Muscle layer of duodenum (tissue), 2 donors: Measurements from ENCODE around the gene STMP1.

Source experiments
- H3K27ac ChIP-seq: one replicate; pipeline ENCODE4 v1.7.0; 2013; ENCODE audit warnings: mild to moderate bottlenecking, low read length
- H3K27me3 ChIP-seq: one replicate; pipeline ENCODE4 v1.7.0; 2013; ENCODE audit warnings: low read depth, mild to moderate bottlenecking, control low read depth, low read length
- H3K36me3 ChIP-seq, 2 donors: one replicate each; pipeline ENCODE4 v1.7.0; 2013; ENCODE audit warnings: low read length in 2 of 2, control low read depth in 1 of 2, mild to moderate bottlenecking in 1 of 2; ENCODE audit not compliant: insufficient read depth in 2 of 2, control insufficient read depth in 1 of 2
- H3K4me1 ChIP-seq, 2 donors: one replicate each; pipeline ENCODE4 v1.7.0; 2013; ENCODE audit warnings: low read length in 2 of 2, mild to moderate bottlenecking in 2 of 2, control low read depth in 1 of 2, moderate library complexity in 1 of 2; ENCODE audit not compliant: insufficient read depth in 2 of 2, control insufficient read depth in 1 of 2
- H3K4me3 ChIP-seq, 2 donors: one replicate each; pipeline ENCODE4 v1.7.0; 2013; ENCODE audit warnings: low read length in 2 of 2, low read depth in 1 of 2, mild to moderate bottlenecking in 1 of 2
- H3K9me3 ChIP-seq, 2 donors: one replicate each; pipeline ENCODE4 v1.7.0; 2013; ENCODE audit warnings: low read length in 2 of 2, control low read depth in 1 of 2, mild to moderate bottlenecking in 1 of 2; ENCODE audit not compliant: control insufficient read depth in 1 of 2
- donor health status: healthy.

Gene STMP1

DNA sequence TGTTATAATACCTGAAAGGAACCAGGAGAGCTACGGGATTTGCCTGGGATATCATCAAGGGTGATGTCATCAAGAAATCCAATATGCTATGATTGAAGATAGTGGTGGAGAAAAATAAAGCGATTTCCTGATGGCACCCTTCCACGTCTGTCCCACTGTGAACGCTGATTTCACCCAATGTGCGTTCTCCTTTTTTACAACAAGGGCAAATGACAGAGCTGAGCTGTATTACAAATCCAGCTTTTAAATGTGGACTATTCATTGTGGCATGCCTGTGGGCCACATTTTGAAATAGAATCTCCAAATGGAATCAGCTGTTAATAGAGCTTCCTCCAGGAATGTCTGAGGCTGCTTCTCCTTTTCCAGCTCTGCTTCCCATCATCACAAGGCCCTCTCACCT, 42.4 kb downstream of the STMP1 start:
- Histone ChIP-seq H3K9me3 (no peaks in the 10 kb centered on the region), H3K4me1 (no peaks in the 10 kb centered on the region), H3K4me3 (no peak overlapping the region), H3K27me3 (no peaks in the 10 kb centered on the region), H3K27ac (no peak overlapping the region), H3K36me3 (peaks cover 0 to 6% of the 10 kb centered on the region in 2 donors)

DNA sequence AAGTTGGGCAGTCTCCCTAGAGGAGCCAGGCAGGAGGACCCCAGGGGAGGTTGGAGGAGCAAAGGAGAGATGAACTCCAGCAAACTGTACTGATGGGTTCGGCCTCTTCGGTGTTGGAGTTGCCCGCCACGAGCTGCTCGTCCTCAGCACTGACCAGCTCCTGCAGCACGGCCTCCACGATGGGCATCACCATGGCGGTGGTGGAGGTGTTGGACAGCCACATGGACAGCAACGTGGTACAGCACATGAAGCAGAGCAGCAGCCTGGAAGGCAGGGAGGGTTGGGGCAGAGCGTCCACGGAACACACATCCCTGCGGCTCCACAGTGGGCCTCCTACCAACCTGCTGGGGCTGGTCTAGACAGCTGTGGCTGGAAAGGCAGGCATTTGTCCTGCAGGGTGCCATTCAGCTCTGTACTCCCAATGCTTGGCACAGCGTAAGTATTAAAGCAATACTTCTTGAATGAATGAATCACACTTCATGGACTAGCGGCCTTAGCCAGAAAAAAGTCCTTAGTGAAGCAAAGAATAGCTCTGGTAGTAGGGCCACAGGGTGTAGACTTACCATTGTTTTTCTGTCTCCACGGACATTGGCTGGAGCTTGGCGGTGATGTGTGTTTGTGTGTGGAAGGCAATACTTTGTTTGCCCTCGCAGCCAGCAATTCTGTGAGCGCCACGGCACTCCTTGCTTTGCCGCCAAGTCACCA, 43.9 kb downstream of the STMP1 start:
- Histone ChIP-seq H3K4me1 (no peaks in the 10 kb centered on the region), H3K4me3 (no peak overlapping the region), H3K27ac (no peak overlapping the region), H3K36me3 (no peaks in the 10 kb centered on the region), H3K27me3 (no peaks in the 10 kb centered on the region), H3K9me3 (no peaks in the 10 kb centered on the region)

DNA sequence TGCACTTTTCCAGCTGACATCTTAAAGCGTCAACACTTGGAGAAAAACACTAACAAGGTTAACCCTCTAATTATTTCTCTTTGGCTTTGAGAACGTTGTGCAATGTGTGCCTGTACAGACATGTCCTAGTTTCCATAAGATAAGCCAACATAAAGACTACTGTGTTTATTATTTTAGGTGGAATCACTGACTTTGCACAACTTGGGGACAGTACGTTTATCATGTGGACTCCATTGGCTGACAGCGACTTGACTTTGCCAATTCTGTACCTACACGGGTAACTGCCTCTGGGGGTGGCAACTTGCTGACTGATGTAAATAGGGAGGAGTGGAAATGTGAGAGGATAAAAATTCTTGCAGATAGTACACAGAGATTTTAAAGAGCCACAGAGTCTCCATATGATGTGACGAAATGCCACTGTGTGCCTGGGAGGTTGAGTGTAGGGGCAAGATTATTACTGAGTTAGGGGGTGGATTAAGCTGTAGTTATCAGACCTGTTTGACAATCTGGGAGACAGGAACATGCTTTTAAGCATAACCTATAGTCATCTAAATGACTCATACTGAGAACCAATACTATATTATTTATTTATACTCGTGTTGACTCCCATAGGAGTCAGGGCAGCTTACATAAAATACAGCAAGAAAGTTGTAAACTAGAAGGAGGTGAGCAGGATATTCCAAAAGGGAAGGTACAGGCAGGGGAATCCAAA, 44.7 kb downstream of the STMP1 start:
- Histone ChIP-seq H3K4me1 (no peaks in the 10 kb centered on the region), H3K36me3 (no peaks in the 10 kb centered on the region), H3K9me3 (no peaks in the 10 kb centered on the region), H3K27ac (no peak overlapping the region), H3K4me3 (no peak overlapping the region), H3K27me3 (no peaks in the 10 kb centered on the region)

DNA sequence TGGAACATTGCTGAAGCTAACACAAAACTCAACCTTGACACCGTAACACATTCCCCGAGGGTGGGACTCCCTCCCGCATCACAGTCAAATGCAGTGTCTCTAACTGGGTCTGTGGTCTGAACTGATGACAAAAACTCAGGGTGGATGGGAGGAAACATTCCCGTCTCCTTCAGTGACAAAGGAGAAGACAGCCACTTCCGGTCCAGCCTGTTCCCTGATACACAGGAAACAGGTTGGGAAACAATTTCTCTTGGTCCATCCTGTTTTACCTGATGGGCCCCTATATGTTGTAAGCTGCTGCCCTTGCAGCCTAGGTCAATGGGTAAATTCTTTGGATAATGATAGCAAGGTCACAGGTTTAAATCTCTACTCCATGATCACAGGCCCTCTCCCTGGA, 45.3 kb downstream of the STMP1 start:
- Histone ChIP-seq H3K36me3 (no peaks in the 10 kb centered on the region), H3K27ac (no peak overlapping the region), H3K27me3 (no peaks in the 10 kb centered on the region), H3K4me3 (no peak overlapping the region), H3K4me1 (no peaks in the 10 kb centered on the region), H3K9me3 (no peaks in the 10 kb centered on the region)

DNA sequence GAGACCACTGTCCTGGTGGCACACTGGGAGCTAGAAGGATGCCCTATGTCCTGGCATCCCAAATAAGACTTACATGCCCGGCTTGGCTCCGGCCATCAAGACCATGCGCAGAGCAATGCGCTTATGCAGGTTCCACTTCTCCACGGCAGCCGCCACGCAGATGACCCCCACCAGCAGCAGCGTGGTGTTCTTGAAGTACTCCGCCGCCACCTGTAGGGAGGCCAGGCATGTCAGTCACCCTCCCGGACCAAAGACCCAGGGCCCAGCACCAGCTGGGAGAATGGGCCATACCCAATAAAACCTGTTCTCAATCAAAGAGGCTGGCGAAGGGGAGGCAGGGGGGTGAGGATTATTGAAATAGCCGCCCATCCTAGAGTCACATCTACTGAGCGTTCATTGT, 45.7 kb downstream of the STMP1 start:
- Histone ChIP-seq H3K4me3 (no peak overlapping the region), H3K9me3 (no peaks in the 10 kb centered on the region), H3K4me1 (no peaks in the 10 kb centered on the region), H3K36me3 (no peaks in the 10 kb centered on the region), H3K27ac (no peak overlapping the region), H3K27me3 (no peaks in the 10 kb centered on the region)

DNA sequence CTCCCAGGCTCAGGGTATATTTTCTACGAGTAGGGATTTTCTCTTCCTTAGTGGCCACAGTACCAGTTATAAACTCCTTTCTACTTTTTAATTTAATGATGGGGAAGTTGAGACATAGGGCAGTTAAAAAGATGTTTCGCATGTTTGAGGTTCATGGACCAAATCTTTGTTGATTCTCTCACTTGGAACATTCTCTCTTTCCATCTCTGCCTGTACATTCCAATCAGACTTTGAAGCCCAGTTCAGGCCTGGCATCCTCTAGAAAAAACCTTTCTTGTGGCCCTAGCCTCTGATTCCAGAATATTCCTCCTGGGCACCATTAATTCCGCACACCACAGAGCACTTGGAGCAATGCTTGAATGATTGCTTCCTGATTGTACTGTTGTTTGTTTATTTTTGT, 47.2 kb downstream of the STMP1 start:
- Histone ChIP-seq H3K9me3 (no peaks in the 10 kb centered on the region), H3K27ac (no peak overlapping the region), H3K4me1 (no peaks in the 10 kb centered on the region), H3K36me3 (no peaks in the 10 kb centered on the region), H3K27me3 (no peaks in the 10 kb centered on the region), H3K4me3 (no peak overlapping the region)

DNA sequence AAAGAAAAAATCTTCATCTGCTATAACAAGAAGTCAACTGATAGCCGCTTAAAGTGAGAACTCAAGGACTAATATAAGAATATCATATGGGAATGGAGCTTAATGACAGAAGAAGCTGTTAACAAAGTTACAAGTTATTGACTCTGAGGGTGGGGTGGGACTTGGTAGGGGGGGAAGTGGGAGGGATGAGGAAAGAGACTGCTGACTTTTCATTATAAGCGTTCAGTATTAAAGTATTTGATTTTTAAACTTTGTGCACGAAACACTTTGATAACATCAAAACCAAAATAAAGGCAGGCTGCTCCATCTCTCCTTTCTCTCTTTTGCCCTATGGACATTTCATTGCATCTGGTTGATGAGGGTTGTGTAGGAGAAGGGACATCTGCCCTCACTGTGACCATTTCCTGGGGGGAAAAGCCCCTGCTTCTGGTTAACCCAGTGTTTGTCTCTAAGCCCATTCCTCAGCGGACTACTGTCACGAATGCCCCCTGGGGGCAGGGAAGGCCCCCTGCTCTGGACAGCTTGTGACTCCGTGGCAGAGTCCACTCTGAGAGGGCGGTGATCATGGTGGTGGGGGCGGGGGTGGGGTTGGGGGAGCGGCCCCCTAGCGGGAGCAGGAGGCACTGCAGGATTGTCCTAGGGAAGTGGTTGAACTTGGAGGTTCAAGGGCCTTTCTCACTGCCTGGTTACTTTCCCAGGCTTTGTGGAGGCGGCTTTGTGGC, 48.3 kb downstream of the STMP1 start:
- no peaks in the 10 kb centered on the region for H3K36me3 ChIP-seq
- H3K27ac ChIP-seq = no peak overlapping the region
- H3K9me3 ChIP-seq = no peaks in the 10 kb centered on the region
- H3K4me1 ChIP-seq = no peaks in the 10 kb centered on the region
- H3K27me3 ChIP-seq = no peaks in the 10 kb centered on the region
- H3K4me3 ChIP-seq = no peak overlapping the region

DNA sequence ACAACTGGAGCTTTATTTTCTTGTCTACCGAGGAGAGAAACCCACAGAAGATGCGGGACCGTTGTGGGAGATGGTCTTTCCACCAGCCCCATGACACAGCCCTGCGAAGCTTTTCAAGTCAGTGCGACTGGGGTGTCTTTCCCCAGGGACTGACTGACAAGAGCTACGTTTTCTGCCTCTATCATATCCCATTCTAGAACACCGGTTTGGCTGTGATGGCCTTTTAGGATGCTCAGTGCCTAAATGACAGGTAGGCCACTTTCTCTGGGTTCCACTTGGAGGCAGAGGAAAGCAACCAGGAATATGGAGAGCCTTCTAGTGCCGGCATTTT, 48.8 kb downstream of the STMP1 start:
- H3K9me3 ChIP-seq = no peaks in the 10 kb centered on the region
- H3K4me3 ChIP-seq = no peak overlapping the region
- no peaks in the 10 kb centered on the region for H3K36me3 ChIP-seq
- H3K4me1 ChIP-seq = no peaks in the 10 kb centered on the region
- no peaks in the 10 kb centered on the region for H3K27me3 ChIP-seq
- no peak overlapping the region for H3K27ac ChIP-seq

DNA sequence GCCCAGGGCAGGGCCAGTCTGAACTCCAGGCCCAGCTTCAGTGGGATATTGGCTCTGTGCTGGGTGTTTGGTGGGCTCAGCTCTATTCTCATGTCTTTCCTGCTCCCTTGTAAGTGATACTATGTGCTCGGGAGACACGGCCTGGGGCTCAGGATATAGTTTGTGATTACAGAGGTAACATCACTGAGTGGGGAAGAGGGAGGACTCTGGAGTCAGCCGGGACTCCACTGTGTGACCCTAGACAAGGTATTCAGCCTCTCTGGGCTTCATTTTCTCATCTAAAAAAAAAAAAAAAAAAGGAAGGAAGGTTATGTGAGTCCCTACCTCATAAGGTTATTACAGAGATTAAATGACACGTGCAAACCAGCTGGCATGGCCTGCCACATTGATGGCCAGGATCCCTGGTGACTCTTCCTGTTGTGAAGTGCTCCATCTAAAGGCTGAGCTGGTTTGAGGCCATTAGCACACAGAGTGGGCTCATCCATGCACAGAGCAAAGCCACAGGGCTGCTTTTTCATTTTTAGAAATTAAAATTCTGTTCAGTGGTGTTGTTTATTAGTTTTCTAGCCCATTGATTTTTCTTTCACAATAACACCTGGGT, 50.0 kb downstream of the STMP1 start:
- H3K4me1 ChIP-seq = no peaks in the 10 kb centered on the region
- no peaks in the 10 kb centered on the region for H3K36me3 ChIP-seq
- H3K27ac ChIP-seq = no peak overlapping the region
- no peaks in the 10 kb centered on the region for H3K27me3 ChIP-seq
- H3K4me3 ChIP-seq = no peak overlapping the region
- no peaks in the 10 kb centered on the region for H3K9me3 ChIP-seq

DNA sequence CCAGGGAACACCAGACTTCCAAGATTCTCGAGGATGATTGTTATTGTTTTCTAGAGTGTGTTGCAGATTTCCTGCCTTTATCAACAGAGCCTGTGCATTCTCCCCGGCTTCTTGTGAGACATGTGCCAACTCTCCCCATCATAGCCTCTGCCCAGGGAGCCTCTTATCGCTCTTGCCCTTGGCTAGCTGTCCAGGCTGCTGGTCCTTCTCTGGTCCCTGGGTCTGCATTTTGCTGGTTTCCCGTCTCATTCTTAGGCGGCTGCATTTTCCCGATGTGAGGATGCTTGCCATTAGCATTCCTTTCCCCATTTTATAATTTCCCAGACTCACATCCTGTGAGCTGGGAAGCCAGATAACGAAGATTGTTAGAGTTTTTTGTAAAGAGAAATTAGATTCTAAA, 50.5 kb downstream of the STMP1 start:
- Histone ChIP-seq H3K27me3 (no peaks in the 10 kb centered on the region), H3K36me3 (no peaks in the 10 kb centered on the region), H3K4me3 (no peak overlapping the region), H3K9me3 (no peaks in the 10 kb centered on the region), H3K4me1 (no peaks in the 10 kb centered on the region), H3K27ac (no peak overlapping the region)

DNA sequence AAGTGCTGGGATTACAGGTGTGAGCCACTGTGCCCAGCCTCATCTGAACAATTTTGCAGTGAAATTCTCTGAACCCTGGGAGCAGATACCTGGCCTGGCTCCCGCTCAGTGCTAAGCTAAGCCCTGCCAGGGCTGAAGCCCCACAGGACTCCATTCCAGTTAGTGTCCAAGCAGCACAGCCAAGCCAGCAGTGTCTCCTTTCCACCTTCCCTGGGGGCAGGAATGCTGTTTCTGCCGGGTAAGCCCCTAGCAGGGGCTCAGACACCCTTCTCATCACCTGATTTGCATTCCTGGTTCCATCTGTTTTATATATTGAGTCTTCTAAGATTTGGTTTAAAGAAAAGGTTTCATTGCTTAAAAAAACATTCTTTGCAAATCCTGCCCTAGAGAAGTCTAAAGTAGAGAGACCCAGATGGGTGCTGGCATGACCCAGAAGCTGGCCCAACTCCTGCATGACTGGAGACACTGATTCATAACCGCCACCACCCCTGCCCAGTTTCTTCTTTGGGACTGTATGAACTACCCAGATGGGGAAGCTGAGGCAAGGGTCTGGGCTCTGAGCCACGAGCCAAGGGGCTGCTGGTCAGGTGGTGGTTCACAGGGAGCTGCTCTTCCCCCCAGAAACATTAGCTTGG, 51.6 kb downstream of the STMP1 start:
- Histone ChIP-seq H3K4me1 (no peaks in the 10 kb centered on the region), H3K27ac (no peak overlapping the region), H3K4me3 (no peak overlapping the region), H3K9me3 (no peaks in the 10 kb centered on the region), H3K27me3 (no peaks in the 10 kb centered on the region), H3K36me3 (no peaks in the 10 kb centered on the region)
